HG02885 (cell line): ENCODE data around the gene DENND2A.
"Not testable (repeated sequence)": the region's sequence is repeated elsewhere in the genome, so short reads cannot be mapped to it uniquely, and the experiment has no call there.

ENCODE experiments used
- ATAC-seq: cut with Tn5 transposase; IDR thresholded peaks from one replicate; pipeline ENCODE4 v1.9.1; 2021; ENCODE audit warnings: mild to moderate bottlenecking; ENCODE audit not compliant: unreplicated experiment, poor library complexity

DENND2A gene

DNA sequence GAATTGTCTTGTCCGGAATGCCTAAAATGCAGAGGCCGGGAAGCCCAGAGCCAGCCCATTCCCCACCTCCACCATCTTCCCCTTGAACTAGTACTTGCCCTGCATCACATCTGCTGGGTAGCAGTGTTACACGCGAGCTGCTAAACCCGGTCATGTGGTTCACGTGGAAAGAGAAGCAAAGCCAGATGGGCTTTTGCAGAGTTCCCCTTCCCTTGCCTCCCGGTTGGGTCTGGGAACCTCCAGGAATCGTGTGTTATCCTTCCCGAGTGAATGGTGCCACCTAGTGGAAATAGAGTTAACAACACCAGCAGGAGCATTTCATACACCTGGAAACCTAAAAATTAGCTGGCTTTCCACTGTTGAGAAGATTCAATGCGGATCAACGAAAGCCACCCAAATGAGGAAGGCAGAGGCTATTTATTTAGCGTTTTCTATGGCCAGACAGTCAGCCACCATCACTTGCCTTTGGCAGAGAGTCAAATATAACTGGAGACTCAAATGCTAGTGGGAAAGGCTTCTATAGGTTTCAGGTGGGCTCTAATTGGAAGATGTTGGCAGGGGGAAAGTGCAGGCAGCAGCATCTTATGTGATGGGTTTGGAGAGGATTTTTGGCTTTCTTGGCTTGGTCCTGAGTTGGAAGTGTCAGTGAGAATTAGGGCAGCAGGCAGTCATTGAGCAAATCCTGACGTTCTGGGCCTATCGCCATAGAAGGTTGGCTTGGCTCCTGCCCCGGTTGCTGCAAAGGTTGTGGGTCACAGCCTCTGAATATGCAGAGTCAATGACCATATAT is 12.9 kb upstream of the DENND2A start:
- ATAC-seq = no peak

DNA sequence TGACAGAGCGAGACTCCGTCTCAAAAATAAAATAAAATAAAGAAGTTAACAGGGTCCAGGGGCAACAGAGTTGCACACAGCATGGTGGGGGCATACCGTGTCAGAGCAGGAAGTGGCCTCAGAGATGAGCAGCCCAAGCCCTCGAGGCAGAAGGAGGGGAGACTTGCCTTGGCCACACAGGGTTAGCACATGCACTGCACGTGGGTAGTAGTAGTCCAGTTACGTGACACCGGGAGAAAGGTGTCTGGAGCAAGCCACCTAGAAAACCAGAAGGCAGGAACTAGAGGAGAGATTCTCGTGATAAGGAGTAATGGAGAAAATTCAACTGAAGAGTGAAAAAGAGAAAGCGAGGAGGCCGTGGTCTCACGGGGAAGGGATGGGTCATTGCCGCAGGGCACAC is 9.8 kb upstream of the DENND2A start:
- no peak for ATAC-seq

DNA sequence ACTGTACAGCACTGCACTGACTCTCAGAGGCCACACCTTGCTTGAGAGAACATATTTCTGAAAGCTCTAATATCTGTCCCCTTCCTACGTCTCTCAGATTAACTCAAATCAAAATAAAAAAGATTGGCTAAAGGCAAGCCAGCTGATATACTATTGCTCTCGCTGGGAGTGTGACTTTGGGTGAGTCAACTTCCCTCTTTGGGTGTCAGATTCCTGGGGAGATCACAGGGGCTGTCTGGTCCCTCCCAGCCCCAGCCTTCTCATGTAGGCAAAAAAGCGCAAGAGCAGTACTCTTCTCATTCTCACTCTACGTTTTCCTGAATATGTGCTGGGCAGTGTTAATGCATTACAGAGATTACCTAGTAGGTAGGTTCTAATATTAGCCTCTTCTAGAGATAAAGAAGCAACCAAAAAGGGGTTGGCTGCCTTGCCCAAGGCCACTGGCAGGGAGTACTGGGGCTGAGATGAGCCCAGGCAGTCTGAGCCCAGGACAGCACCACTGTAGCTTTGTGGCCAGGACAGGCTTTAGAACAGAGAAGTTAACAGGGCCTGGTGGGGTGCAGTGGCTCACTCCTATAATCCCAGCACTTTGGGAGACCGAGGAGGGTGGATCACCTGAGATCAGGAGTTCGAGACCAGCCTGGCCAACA is 9.1 kb upstream of the DENND2A start:
- ATAC-seq = no peak

DNA sequence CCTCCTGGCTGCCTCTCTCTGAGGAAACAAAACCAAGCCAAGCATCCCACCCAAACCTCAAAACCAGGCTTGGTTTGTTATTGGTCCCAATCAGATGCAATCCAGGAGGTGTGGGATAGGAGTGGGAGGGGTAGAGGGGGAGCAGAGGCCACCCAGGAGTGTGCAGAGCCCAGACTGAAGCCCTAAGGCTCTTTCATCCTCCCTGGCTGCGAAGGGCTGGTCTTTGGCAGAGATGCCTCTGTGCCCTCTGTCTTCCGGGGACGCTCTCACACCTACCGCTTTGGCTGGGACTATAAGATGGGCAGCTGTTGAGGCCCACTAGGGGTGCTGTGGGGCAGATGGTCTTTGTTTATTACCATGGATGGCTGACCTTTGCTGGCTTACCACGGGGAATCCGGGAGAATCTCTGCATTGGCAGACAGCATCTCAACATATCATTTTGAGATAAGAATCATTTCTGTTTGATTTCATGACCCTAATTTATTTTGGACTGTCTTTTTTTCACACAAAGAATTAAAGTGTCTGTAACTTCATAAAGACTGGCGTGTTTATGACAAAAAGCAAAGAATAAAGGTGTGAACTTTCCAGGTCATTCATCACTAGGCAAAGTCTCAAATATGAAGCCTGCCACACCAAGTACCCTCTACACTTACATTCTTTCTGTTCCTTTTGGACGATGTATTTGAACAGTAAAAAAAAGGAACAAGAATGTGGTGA is 6.5 kb upstream of the DENND2A start:
- peak; percentile 86 for ATAC-seq

DNA sequence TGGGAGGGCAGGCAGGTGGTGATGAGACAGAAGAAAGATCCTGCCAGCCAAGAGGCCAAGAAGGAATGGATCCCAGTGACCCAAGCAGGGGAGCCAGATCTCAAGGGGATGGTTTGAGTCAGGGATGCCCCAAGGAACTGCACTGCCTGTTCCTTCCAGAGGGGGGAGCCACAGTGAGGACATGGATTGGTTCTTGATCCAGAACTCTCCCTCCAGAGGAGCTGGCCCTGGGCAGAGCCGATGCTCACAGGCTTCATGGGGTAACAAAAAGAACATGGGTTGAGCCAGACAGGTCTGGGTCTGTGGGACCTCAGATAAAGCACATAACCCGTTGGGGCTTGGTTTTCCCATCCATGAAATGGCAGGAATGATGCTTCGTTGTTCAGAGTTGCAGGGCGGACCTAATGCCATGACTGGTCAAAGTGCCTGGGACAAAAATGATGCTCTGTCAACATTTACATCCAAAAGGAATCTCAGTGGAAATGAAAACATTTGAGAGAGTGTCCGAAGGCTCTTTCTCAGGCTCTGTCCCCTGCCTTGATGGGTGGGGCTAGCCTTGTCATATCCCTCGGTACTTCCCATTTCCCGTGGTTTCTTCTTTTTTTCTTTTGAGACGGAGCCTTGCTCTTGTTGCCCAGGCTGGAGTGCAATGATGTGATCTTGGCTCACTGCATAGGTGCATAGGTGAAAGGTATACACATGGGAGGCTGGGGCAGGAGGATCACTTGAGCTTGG is 4.7 kb upstream of the DENND2A start:
- no peak for ATAC-seq

DNA sequence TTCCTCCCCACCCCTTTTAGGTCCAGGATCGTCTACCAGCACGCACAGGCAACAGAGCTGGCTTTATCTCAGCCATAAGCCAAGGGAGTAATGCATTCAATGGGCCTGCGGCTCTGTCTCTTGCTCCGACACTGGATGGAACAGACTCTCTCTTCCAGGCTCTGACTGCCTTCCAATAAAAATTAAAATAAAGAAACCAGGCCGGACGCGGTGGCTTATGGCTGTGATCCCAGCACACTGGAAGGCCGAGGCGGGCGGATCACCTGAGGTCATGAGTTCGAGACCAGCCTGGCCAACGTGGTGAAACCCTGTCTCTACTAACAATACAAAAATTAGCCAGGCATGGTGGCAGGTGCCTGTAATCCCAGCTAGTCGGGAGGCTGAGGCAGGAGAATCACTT is 4.1 kb upstream of the DENND2A start:
- not testable (repeated sequence) for ATAC-seq

DNA sequence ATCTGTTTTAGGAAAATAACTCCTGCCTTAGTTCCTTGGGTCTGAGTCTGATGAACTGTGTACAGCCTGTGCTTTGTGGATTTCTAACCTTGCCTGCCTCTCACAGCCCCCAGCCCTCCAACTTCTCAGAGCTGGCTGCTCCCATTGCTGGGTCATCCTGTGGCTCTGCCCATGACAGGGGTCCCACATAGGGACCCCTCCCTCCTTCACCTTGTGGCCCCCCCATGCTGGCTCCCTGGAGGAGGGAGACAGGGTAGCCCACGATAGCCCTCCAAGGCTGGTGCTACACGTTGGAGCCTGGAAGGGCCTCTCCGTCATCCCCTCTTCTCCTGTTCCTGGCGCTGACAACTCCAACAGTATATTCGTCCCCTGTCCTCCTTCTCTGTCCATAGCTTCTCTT is 2.8 kb upstream of the DENND2A start:
- no peak for ATAC-seq

DNA sequence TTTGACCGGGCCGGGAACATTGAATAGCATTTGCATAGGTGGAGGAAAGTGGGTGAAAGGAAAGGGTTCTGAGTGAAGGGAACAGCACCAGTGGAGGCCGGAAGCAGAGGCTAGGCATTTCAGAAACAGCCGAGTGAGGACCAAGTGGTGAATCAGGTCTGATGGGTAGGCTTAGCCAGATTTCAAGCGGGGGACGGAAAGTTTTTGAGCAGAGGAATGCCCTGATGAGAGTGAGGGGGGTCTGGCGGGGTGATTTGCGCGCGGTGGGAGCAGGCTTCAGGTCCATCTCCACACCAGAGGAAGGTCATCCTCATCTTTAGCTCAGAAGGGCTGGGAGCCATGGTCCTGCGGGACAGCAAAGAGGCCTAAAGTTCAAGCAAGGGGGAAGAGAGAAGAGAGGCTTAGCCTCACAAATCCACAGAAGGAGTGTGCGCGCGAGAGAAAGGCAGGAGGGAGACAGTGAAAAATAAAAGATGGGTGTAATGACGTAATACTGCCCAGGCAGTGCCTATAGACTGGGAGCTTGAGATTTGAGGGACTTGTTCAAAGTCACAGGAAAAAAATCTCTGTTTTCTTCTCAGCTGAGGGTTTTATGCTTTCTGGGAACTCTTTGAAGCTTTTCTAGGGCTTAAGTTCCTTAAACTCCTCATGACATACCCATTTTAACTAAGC is 1.0 kb upstream of the DENND2A start:
- no peak for ATAC-seq

DNA sequence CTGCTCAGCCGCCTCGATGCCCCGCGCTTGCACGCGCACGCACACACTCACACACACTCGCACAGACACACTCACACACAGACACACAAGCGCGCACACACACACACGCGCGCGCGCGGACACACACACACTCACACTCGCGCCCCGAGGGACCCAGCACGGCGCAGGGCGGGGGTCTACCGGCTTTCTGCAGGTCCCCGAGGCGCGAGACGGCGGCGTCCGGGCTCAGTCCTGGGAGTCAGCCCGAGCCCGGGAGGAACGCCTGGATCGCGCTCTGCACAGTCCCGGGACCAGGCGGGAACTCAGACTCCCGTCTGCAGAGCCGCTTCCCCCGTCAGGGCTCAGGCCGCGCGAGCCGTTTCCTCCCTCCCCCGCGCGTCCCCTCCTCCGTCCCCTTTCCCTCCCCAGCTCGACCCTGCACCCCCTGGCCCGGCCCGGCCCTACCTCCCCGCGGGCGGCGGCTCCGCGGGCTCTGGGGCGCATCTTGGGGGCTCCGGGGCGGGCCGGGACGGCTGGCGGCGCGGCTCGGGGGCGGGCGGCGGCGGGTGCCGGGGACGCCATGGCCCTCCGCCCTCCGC is 464 bp downstream of the DENND2A start:
- no peak for ATAC-seq

DNA sequence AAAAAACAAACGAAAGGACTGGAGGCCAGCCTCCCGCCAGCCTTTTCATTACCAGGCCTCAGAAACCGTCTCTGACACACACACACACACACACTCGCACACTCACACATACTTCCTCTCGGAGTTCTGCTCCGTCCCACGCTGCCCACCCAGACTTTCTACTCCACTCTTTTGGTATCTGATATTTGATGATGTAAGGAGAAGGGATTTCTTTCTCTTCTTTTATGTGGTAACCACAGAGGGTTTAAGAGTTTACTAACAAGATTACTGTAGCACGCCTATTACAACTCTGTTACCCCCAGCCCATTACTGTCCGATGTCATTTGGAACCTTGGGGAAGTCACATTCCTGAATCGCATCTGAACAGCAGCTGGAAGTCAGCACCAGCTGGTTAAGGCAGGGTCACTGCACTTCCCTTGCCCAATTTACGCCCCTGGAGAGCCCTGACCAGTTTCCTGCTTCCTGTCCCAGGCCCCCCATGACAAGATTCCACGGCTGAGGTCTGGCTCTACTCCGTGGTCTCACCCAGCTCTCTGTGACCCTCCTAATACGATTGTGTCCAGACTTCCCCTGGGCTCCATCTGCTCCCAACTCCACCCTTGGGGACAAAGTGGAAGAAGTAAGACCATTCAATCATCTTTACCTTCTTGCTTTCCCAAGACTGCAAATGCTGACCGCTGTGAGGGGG is 1.1 kb downstream of the DENND2A start:
- ATAC-seq = no peak

DNA sequence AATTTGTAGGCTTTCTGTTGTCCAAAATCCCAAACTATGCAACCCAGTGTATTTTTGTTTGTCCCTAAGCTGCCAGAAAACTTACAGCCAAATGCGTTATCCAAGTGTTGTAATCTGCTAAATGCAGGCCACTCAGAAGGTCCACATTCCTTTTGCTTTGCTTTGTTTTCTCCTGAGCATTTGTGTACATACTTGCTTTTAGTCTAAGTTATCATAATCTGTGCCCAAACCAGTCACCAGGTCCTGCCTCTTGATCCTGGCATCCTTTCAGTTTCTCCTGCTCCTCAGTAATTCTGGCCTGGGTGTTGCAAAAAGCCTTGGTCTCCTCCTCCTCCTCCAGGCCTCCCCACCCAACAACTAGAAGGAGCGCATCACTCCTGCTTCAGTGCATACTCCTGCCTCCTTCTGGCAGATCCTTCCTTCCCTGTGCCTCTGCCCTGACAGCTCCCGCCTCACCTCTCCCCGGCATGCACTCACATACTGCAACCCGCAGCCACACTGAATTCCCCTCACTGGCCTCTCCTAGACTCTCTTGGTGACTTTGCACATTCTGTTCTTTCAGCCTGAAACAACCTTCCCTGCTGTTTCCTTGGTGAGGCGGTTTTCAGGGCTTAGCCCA is 2.3 kb downstream of the DENND2A start:
- no peak for ATAC-seq

DNA sequence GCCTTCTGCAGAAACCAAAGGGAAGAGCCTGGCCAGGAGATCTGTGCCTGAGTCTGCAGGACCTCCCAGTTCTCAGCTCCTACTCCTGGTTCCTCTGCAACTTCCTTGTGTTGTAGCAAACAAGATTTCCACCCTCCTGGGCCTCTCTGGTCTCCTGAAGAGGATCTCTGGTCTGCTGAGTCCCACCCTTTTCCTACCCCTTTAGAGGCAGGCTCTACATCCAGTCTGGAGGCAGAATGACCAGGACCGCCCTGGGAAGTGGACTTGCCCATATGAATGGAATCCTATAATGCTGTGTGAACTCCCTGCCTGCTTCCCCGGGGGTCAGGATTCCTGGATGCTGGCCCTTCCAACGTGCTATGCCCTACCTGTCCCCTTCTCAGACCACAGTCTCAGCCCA is 3.2 kb downstream of the DENND2A start:
- no peak for ATAC-seq

DNA sequence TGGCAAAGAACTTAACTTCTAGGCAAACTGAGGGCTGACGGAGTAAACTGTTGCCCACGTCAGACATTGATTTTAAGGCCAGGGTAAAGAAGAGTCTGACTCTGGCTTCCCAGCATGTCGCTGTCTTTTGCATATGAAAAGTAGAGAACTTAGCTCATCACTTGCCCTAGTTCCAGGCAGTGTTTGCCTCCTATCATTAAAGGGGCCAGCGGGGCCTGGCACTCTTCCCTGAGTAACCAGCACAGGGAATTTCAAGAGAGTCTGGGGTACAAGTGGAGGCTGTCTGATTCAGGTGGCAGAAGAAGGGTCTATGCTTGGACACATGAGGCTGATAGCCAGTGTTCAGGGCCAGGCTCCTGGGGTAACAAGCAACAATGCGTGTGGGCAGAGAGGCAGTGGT is 4.8 kb downstream of the DENND2A start:
- no peak for ATAC-seq

DNA sequence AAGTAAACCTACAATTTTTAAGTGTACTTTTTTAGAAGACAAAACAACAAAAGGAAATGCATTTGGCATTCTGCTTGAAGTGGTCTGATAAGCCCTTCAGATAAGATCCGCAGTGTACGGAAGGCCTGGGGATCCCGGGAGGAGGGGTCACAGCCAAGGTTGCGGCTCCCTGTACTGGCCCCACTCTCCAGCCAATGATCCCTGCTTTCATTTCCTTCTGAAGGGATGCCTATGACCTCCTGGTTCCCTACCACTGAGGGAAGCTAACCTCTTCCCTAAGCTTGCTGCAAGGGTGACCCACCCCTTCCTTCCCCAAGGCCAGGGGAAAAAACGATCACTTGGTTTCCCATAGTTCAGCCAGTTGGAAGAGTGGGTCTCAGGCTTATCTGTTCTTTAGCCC is 5.3 kb downstream of the DENND2A start:
- no peak for ATAC-seq

DNA sequence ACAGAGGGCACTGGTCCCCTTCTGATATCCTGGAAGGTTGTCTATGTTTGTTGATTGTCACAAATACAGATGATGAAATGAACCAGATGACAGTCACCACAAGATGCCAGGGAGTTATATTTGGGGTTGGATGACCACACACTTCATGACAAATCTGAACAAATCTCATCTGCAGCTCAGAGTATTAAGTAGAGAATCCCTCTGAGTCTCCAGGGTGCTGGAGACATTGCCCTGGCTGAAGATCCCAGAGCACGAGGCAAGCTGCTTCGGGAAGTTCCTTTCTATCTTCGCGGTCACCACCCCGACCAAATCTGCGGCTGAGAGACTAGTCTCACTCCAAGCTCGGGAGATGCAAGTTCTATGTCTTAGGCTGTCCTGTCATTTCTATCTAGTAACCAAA is 9.0 kb downstream of the DENND2A start:
- no peak for ATAC-seq

DNA sequence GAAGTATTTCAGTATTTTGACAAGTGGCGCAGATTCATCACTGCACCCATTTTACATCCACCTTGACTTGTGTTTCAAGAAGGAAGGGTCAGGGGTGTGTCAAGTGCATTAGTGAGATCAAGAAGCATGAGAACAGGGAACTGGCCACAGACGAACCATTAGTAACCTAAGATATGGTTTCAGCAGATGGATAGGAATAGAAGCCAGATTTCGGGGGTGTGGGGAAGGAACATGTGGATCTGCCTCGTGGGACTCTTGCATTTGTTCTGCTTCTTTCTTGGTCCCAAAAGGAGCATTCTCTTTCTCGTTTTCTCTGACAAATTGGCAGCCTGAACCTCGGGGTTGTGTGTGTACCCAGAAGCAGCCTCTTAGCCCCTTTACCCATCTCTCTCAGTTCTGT is 9.6 kb downstream of the DENND2A start:
- no peak for ATAC-seq

DNA sequence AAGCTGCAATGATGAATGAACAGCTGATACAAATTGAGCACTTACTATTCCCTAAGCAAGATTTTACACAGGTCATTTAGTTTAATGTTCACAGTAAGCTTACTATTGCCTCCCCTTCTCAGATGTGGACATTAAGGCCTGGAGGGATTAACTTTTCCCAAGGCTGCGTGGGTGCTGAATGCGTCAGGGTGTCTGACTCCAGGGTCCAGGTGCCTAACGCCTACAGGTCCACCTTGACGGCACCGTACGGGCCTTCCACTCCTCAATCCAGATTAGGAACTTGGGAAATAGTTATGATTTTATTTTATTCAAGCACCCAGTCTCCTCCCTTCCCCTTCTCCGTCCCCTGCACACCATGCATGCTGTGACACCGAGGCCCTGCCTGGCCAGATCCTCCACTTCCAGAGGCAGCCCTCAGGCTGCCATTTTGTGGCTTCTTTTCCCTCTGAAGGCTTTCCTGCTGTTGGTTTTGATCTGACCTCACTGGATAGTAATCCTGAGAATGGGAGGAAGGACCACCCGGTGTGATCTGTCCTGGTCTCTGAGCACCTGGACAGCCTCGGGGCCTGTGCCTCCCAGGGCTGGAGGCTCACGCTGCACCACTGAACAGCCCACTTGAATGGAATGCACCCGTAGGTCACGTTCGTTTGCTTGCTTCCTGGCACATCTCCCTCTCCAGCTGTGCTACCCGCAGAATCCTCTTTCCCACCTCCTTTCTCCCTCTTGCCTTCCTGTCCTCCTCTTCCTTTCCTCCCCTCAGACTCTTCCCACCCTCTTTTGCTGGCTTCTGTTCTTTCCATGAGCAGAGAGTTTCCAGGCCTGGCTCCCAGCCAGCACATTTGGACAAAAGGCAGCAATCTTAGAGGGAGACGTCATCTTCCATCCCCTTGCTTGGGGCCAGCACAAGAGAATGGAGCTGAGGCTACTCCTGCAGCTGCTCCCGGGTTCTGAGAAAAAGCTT is 14.4 kb downstream of the DENND2A start:
- ATAC-seq = no peak

DNA sequence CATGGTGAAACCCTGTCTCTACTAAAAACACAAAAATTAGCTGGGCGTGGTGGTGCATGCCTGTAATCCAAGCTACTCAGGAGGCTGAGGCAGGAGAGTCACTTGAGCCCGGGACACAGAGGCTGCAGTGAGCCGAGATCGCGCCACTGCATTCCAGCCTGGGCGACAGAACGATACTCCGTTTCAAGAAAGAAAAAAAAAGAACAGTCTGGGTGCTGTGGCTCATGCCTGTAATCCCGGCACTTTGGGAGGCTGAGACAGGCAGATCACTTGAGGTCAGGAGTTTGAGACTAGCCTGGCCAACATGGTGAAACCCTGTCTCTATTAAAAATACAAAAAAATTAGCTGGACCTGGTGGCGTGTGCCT is 15.4 kb downstream of the DENND2A start:
- ATAC-seq = not testable (repeated sequence)
